Fibroblast of pulmonary artery (primary cell): ENCODE measurements around the gene RHBDL1.
"Not testable (repeated sequence)": the region's sequence is repeated elsewhere in the genome, so short reads cannot be mapped to it uniquely, and the experiment has no call there.

ENCODE experiments used
- DNase-seq: peaks from one replicate; pipeline ENCODE4 v3.0.0-alpha.2; 2010; ENCODE audit warnings: low read depth
- H3K4me3 ChIP-seq: replicated peaks from 2 replicates; pipeline ENCODE4 v1.5.1; 2011; ENCODE audit warnings: low read depth, mild to moderate bottlenecking, control low read depth, low read length, moderate library complexity
- CTCF ChIP-seq: IDR thresholded peaks from 2 replicates; pipeline ENCODE4 v1.5.1; 2011; ENCODE audit warnings: mild to moderate bottlenecking, control low read depth, low read length, inconsistent platforms; ENCODE audit errors: missing control alignments

Gene RHBDL1

GRCh38 chr16:709566-710499 is 34.4 kb downstream of the RHBDL1 start:
- H3K4me3 ChIP-seq = no peak overlapping the region
- peak; percentile 85 for DNase-seq
- no peak for TF ChIP-seq CTCF

- H3K4me3 ChIP-seq = no peak overlapping the region
- TF ChIP-seq CTCF = no peak
- no peak for DNase-seq
Measured at GRCh38 chr16:710500-711075, 35.1 kb downstream of the RHBDL1 start.

- no peak overlapping the region for H3K4me3 ChIP-seq
- no peak for DNase-seq
- no peak for TF ChIP-seq CTCF
Measured at GRCh38 chr16:711084-711483, 35.6 kb downstream of the RHBDL1 start.

- peak; percentile 69 for TF ChIP-seq CTCF
- peak; percentile 69 for DNase-seq
- no peak overlapping the region for H3K4me3 ChIP-seq
Measured at GRCh38 chr16:711548-712320, 36.3 kb downstream of the RHBDL1 start.

GRCh38 chr16:712740-713250 is 37.3 kb downstream of the RHBDL1 start:
- peak; percentile 95 for DNase-seq
- TF ChIP-seq CTCF = peak; percentile 45
- H3K4me3 ChIP-seq = not testable (repeated sequence)

GRCh38 chr16:714079-714478 is 38.6 kb downstream of the RHBDL1 start:
- no peak overlapping the region for H3K4me3 ChIP-seq
- TF ChIP-seq CTCF = no peak
- DNase-seq = no peak
